Activated T-helper 2 cell treated with anti-CD3 and anti-CD28 coated beads, Interferon-gamma antibody, Interleukin-2, Interleukin-4, amounts not matched to agents 10 μg/mL and 5 μg/mL and 100 μg/mL, durations not matched to agents 14 hours and 24 hours and 36 hours (primary cell): ENCODE results near the gene IKZF3. TPM values are rescaled to one million over a fixed set of nuclear protein-coding genes. Genes with fewer than 3 reads are reported as not detected.

Experiments used
- DNase-seq: peaks from one replicate; pipeline ENCODE4 v3.0.0; 2021; ENCODE audit warnings: low spot score
- H3K27ac Mint-ChIP-seq: one replicate; pipeline ENCODE4 v1.8.0; 2021; ENCODE audit warnings: mixed read lengths
- H3K27me3 Mint-ChIP-seq: one replicate; pipeline ENCODE4 v1.8.0; 2021; ENCODE audit warnings: low read depth, mixed read lengths
- H3K36me3 Mint-ChIP-seq: one replicate; pipeline ENCODE4 v1.8.0; 2021; ENCODE audit warnings: low read depth, mixed read lengths
- H3K4me1 Mint-ChIP-seq: one replicate; pipeline ENCODE4 v1.8.0; 2021; ENCODE audit warnings: low read depth, mixed read lengths
- H3K4me3 Mint-ChIP-seq: one replicate; pipeline ENCODE4 v1.8.0; 2021; ENCODE audit warnings: low read depth, mild to moderate bottlenecking, moderate library complexity, mixed read lengths
- H3K9me3 Mint-ChIP-seq: one replicate; pipeline ENCODE4 v1.8.0; 2021; ENCODE audit warnings: mixed read lengths
- intact Hi-C: fragments of 100-400 bp; cut with micrococcal nuclease; formaldehyde crosslinking; loops from one replicate; pipeline ENCODE4 v1.15.1; 2023
- total RNA-seq: library from RNA; stranded (reverse); gene quantifications from 2 replicates; pipeline ENCODE4 v1.2.3, GENCODE V29; 2022

Gene IKZF3
- total RNA-seq, 1 donor from 2014 or later = 18.3 TPM

DNA sequence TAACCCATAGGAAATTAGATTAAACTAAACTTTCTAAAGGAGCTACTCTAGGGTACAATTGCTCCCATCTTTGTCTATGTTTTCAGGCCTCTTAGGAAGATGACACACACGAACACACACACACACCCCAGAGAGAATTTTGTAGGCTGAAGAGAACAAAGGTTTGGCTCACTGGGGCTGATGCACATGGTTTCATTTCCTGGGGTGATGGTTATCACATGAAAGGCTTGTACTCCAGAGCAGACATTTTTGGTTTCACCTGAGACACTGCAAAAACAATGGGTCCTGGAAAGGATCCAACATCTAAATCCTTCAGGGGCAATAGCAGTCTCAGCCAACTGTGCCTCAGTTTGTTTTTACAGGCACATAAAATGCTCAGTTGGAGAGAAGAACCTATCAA lies 63.6 kb downstream of the IKZF3 start:
- Mint-ChIP-seq H3K27ac (peak overlapping the region; percentile 82), H3K4me3 (no peak overlapping the region), H3K36me3 (peaks cover 25% of the 10 kb centered on the region), H3K27me3 (no peaks in the 10 kb centered on the region), H3K4me1 (peaks cover 45% of the 10 kb centered on the region), H3K9me3 (no peaks in the 10 kb centered on the region)
- intact Hi-C loops = loop anchor here (1.0 to 2.0 kb wide), 2 partner anchors 9 to 66 kb away; no protein-coding TSS in a partner anchor
- peak; percentile 49 for DNase-seq

DNA sequence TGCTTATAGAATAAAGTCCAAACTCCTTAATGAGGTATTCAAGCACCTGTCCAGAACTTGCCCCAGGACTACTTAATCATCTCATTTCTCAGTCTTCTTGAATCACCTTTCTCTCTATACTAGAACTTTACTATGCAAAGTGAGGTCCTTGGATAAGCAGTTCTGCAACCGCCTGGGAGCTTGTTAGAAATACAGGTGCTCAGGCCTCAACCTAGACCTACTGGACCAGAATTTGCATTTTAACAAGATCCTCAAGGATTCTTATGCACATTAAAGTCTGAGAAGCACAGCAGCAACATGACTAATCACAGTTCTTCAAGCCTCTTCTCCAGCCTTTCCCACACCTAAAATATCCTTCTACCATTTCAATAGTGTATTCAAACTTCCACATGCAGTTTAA lies 64.7 kb downstream of the IKZF3 start:
- Mint-ChIP-seq H3K36me3 (peaks cover 21% of the 10 kb centered on the region), H3K4me1 (peaks cover 45% of the 10 kb centered on the region), H3K27me3 (no peaks in the 10 kb centered on the region), H3K27ac (no peak overlapping the region), H3K9me3 (no peaks in the 10 kb centered on the region), H3K4me3 (no peak overlapping the region)
- no peak for DNase-seq
- intact Hi-C loops = no loop called here

DNA sequence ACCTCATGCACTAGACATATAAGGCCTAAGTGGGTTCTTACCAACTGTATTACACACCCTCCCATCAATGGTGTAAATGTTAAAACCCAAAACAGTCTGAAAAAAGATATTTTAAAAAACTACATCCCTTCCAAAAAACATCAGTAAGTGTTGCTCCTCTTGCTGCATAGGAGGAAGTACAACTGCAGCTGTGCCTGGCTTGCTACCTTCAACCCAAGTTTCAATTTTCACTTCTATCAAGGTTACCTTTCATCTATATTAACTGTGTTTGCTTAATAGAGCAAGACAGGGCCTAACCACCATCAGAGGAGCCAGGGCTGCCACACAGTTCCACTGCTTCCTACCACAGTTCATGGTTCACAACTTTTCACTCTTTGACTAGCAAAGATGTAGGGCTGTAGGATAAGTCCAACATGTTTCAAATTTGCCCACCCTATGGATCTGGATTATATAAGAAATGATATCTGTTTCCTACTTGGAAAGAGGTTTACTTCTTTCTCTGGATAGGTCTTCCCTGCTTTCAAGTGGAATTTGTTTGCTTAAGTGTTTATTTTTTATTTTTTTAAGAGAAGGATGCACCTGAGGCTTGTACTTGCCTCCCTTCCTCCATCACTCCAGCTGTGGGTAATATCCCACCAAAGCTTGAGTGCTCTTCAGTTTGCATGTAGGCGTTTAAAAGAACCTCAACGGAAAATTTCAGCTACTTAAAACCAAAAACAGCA lies 69.7 kb downstream of the IKZF3 start:
- Mint-ChIP-seq H3K36me3 (peaks cover 40% of the 10 kb centered on the region), H3K9me3 (no peaks in the 10 kb centered on the region), H3K27me3 (no peaks in the 10 kb centered on the region), H3K4me1 (peaks cover 65% of the 10 kb centered on the region), H3K27ac (peak overlapping the region; percentile 75), H3K4me3 (peak overlapping the region; percentile 3)
- DNase-seq = no peak
- intact Hi-C loops = loop anchor here (5.0 kb wide), 1 partner anchor 133 kb away; the partner anchor contains the start of genes LRRC3C and ORMDL3

DNA sequence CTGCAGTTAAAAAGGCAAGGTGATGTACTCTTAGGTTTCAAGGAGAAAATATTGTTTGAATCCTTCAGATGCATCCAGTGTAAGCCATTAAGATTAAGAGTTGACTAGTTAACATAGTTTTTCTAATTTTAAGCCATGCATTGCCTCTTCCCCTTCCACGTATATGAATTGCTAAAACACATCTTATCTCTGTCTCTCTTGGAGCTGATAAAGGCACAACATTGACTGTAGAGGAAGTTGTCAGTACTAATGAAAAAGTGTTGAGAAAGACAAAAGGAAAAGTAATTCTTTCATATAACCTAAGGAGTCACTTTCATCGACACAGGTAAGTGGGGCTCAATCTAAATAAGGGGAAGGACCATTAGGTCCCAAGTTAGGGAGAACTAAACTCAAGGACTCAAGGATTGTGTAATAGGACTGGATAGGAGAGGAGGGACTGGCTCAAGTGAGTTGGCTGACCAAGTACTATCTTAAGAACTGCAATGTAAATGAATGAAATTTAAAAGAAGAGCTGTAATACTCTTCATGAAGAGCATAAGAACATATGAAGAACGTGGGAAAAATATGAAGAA lies 70.7 kb downstream of the IKZF3 start:
- intact Hi-C loops = loop anchor here (5.0 kb wide), 1 partner anchor 134 kb away; the partner anchor contains the start of genes LRRC3C and ORMDL3

GRCh38 chr17:39792526-39793221 lies 71.4 kb downstream of the IKZF3 start:
- Mint-ChIP-seq H3K9me3 (no peaks in the 10 kb centered on the region), H3K36me3 (peaks cover 44% of the 10 kb centered on the region), H3K27ac (peak overlapping the region; percentile 80), H3K4me3 (peak overlapping the region; percentile 68), H3K4me1 (peaks cover 52% of the 10 kb centered on the region), H3K27me3 (no peaks in the 10 kb centered on the region)
- intact Hi-C loops = loop anchor here (1.0 to 5.0 kb wide), 2 partner anchors 75 to 135 kb away; partner anchors contain the start of genes LRRC3C and ORMDL3
- DNase-seq = no peak

More for the DNA sequence above, 70.7 kb downstream of the IKZF3 start:
- Mint-ChIP-seq H3K4me3 (peak overlapping the region; percentile 34), H3K9me3 (no peaks in the 10 kb centered on the region), H3K27me3 (no peaks in the 10 kb centered on the region), H3K36me3 (peaks cover 44% of the 10 kb centered on the region), H3K27ac (peak overlapping the region; percentile 62), H3K4me1 (peaks cover 56% of the 10 kb centered on the region)
- DNase-seq = no peak

DNA sequence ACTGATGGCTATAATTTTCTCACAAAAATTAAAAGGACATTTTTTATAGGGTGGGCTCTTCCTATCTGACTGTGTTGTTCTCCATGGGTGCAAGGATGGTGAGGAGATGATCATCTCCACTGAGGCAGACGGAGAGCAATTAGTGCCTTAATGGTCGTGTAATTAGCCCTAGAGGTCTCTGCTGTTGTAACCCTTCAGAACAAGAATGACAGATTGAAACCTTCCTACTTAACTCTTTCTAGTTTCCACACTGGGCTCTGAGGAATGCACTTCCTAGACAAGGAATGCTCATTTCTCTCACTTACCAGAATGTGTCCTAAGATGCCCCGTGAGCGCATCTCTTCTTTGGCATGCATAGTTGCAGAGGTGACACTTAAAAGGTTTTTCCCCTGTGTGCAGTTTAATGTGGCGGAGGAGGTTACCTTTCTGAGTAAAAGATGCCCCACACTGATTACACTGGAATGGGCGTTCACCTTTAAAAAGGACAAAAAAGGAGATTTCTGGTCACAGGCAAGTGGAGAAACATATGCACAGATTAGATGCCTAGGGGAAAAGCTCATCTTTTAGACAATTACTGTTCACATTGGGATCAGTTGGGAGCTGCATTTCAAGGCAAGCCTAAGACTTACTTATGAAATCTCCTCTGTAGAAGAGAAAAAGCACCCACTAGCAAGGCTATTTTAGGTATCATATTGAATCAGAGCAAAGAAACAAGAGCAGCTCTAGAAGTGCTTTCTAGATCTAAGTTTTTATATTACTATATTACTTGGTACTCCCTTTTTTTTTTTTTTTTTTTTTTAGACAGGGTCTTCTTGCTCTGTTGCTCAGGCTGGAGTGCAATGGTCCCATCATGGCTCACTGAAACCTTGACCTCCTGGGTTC lies 72.8 kb downstream of the IKZF3 start:
- Mint-ChIP-seq H3K4me1 (peaks cover 54% of the 10 kb centered on the region), H3K9me3 (no peaks in the 10 kb centered on the region), H3K4me3 (peak overlapping the region; percentile 32), H3K27me3 (no peaks in the 10 kb centered on the region), H3K27ac (peak overlapping the region; percentile 77), H3K36me3 (peaks cover 47% of the 10 kb centered on the region)
- intact Hi-C loops = loop anchor here (1.0 to 5.0 kb wide), 7 partner anchors 9 to 136 kb away; partner anchors contain the start of genes IKZF3, LRRC3C and ORMDL3
- peak; percentile 43 for DNase-seq

GRCh38 chr17:39787743-39788484 lies 76.2 kb downstream of the IKZF3 start:
- intact Hi-C loops = no loop called here
- no peaks in the 10 kb centered on the region for H3K9me3 Mint-ChIP-seq
- H3K36me3 Mint-ChIP-seq = peaks cover 69% of the 10 kb centered on the region
- no peak overlapping the region for H3K27ac Mint-ChIP-seq
- H3K4me3 Mint-ChIP-seq = no peak overlapping the region
- no peak for DNase-seq
- no peaks in the 10 kb centered on the region for H3K27me3 Mint-ChIP-seq
- H3K4me1 Mint-ChIP-seq = peaks cover 40% of the 10 kb centered on the region

DNA sequence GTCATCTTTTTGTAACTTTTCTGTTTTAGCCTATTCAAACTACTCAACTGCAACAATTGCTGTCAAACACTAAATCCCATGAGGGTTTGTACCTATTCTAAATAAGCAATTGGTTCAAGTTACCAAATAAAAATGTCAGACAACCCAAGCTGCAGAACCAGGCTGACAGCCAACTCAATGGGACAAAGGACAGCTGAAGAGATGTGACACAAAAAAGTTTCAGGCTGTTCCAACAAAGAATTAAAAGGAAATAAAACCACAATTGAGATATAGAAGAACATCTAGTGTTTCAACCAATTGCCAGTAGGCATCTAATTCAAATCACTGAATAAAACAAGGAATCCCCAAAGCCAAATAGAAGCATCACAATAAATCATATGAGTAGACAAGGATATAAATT lies 77.1 kb downstream of the IKZF3 start:
- H3K36me3 Mint-ChIP-seq = peaks cover 70% of the 10 kb centered on the region
- H3K4me1 Mint-ChIP-seq = peaks cover 38% of the 10 kb centered on the region
- DNase-seq = no peak
- intact Hi-C loops = no loop called here
- no peaks in the 10 kb centered on the region for H3K9me3 Mint-ChIP-seq
- H3K4me3 Mint-ChIP-seq = no peak overlapping the region
- no peak overlapping the region for H3K27ac Mint-ChIP-seq
- H3K27me3 Mint-ChIP-seq = no peaks in the 10 kb centered on the region

- Mint-ChIP-seq H3K27ac (no peak overlapping the region), H3K4me1 (peaks cover 44% of the 10 kb centered on the region), H3K9me3 (no peaks in the 10 kb centered on the region), H3K27me3 (no peaks in the 10 kb centered on the region), H3K4me3 (no peak overlapping the region), H3K36me3 (peaks cover 57% of the 10 kb centered on the region)
- intact Hi-C loops = no loop called here
- DNase-seq = no peak
These were observed 81.1 kb downstream of the IKZF3 start for GRCh38 chr17:39782980-39783379.

- Mint-ChIP-seq H3K4me3 (no peak overlapping the region), H3K36me3 (peaks cover 55% of the 10 kb centered on the region), H3K27me3 (no peaks in the 10 kb centered on the region), H3K9me3 (no peaks in the 10 kb centered on the region), H3K27ac (no peak overlapping the region), H3K4me1 (peaks cover 46% of the 10 kb centered on the region)
- intact Hi-C loops = no loop called here
- no peak for DNase-seq
These were observed 81.6 kb downstream of the IKZF3 start for GRCh38 chr17:39782481-39782880.

DNA sequence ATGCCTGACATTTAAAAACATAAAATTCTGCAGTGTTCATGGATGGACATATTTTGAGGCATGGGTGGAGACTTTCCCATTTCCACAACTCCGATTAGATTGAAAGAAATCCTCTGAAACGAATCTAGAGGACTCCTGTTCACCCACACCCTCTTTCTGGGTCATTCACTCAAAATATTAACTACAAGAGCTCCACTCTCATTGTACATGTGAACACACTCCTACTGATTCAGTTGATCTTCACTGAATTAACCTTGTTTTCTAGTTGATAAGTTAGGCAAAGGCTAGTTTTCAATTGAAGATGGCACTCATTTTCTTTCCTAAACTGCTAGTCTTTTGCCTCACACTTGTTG lies 82.3 kb downstream of the IKZF3 start:
- no peak overlapping the region for H3K4me3 Mint-ChIP-seq
- H3K9me3 Mint-ChIP-seq = no peaks in the 10 kb centered on the region
- no peaks in the 10 kb centered on the region for H3K27me3 Mint-ChIP-seq
- no peak for DNase-seq
- intact Hi-C loops = no loop called here
- no peak overlapping the region for H3K27ac Mint-ChIP-seq
- peaks cover 48% of the 10 kb centered on the region for H3K4me1 Mint-ChIP-seq
- H3K36me3 Mint-ChIP-seq = peaks cover 49% of the 10 kb centered on the region
